Hepatocyte (in vitro differentiated cells): ENCODE measurements around the gene CCDC158.

ENCODE experiments used
- CTCF ChIP-seq: fragments of 200-600 bp; sonication (generic); IDR thresholded peaks from 2 replicates; pipeline ENCODE4 v1.5.1; 2016; ENCODE audit warnings: antibody characterized with exemption, mild to moderate bottlenecking; ENCODE audit not compliant: poor library complexity
- EZH2 ChIP-seq: fragments of 200-600 bp; sonication (generic); IDR thresholded peaks from 2 replicates; pipeline ENCODE4 v1.6.1; 2016; ENCODE audit warnings: antibody characterized with exemption, mild to moderate bottlenecking, borderline replicate concordance
- EZH2phosphoT487 ChIP-seq: fragments of 200-600 bp; sonication (generic); IDR thresholded peaks from one replicate; pipeline ENCODE4 v1.6.1; 2018; ENCODE audit warnings: antibody characterized with exemption, mild to moderate bottlenecking, low read depth, moderate library complexity; ENCODE audit not compliant: unreplicated experiment, severe bottlenecking

DNA sequence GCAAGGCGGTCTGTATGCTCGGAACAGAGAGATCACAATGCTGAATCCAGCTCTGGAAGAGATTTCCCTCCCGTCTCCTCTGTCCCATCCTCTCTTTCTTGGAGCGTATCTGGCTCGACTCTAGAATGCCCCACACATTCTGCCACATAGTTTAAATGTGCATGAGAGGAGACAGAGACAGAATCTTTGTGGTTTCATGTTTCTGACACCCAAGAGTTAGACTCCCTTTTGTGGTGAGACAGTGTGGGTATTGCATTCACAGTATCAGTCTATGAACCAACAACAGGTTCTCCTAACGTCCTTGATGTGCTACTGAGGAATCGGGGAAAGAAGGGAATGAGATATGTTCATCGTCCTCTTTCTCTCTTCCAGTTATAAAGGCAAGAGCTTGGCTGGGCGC, 144.1 kb downstream of the CCDC158 start:
- TF ChIP-seq CTCF (no peak), EZH2phosphoT487 (no peak), EZH2 (no peak)
